Measurements from ENCODE around the gene PAPPA.

The PAPPA gene

GRCh38 chr9:116389541-116390302 lies 236.1 kb downstream of the PAPPA start:
- Histone ChIP-seq H3K9ac (ENCODE audit: insufficient read length) (no peak overlapping the region), H3K36me3 (ENCODE audit: insufficient read depth, low read length) (peaks cover 99% of the 10 kb centered on the region), H3K4me3 (no peak overlapping the region), H3K27ac (0 out of 2 replicates have a peak overlapping the region, but pooled peaks have one; percentile 30), H3K9me3 (ENCODE audit: low read depth, low read length) (no peaks in the 10 kb centered on the region)
- DNase-seq (ENCODE audit: low read depth, low spot score): no peak
- TF ChIP-seq POLR2AphosphoS5 (IDR thresholded peaks at IDR 0.05; ENCODE audit: borderline replicate concordance, low read depth, low read length): no peak
- no peak for TF ChIP-seq FOXP2 (optimal IDR thresholded peaks at IDR 0.05; ENCODE audit: control extremely low read depth, extremely low read length, insufficient read depth)
- TF ChIP-seq EZH2 (IDR thresholded peaks at IDR 0.05): no peak

- H3K9ac ChIP-seq (ENCODE audit: insufficient read length): no peak overlapping the region
- DNase-seq (ENCODE audit: low read depth, low spot score): no peak
- no peaks in the 10 kb centered on the region for H3K9me3 ChIP-seq (ENCODE audit: low read depth, low read length)
- peaks cover 100% of the 10 kb centered on the region for H3K36me3 ChIP-seq (ENCODE audit: insufficient read depth, low read length)
- 0 out of 2 replicates have a peak overlapping the region, but pooled peaks have one; percentile 30 for H3K27ac ChIP-seq
- no peak overlapping the region for H3K4me3 ChIP-seq
- no peak for TF ChIP-seq POLR2AphosphoS5 (IDR thresholded peaks at IDR 0.05; ENCODE audit: borderline replicate concordance, low read depth, low read length)
- TF ChIP-seq FOXP2 (optimal IDR thresholded peaks at IDR 0.05; ENCODE audit: control extremely low read depth, extremely low read length, insufficient read depth): no peak
- TF ChIP-seq EZH2 (IDR thresholded peaks at IDR 0.05): no peak
Measured at GRCh38 chr9:116390303-116391228, 237.0 kb downstream of the PAPPA start.

GRCh38 chr9:116391306-116391900 lies 237.8 kb downstream of the PAPPA start:
- TF ChIP-seq POLR2AphosphoS5 (IDR thresholded peaks at IDR 0.05; ENCODE audit: borderline replicate concordance, low read depth, low read length): no peak
- no peak for TF ChIP-seq EZH2 (IDR thresholded peaks at IDR 0.05)
- no peak for TF ChIP-seq FOXP2 (optimal IDR thresholded peaks at IDR 0.05; ENCODE audit: control extremely low read depth, extremely low read length, insufficient read depth)
- Histone ChIP-seq H3K27ac (no peak overlapping the region), H3K36me3 (ENCODE audit: insufficient read depth, low read length) (peaks cover 100% of the 10 kb centered on the region), H3K9me3 (ENCODE audit: low read depth, low read length) (no peaks in the 10 kb centered on the region), H3K9ac (ENCODE audit: insufficient read length) (no peak overlapping the region), H3K4me3 (no peak overlapping the region)
- DNase-seq (ENCODE audit: low read depth, low spot score): no peak

GRCh38 chr9:116393198-116393597 lies 239.6 kb downstream of the PAPPA start:
- H3K27ac ChIP-seq: peak overlapping the region; percentile 43; the same call in 1 of the 2 replicates
- DNase-seq (ENCODE audit: low read depth, low spot score): no peak
- H3K4me3 ChIP-seq: no peak overlapping the region
- no peak overlapping the region for H3K9ac ChIP-seq (ENCODE audit: insufficient read length)
- peaks cover 100% of the 10 kb centered on the region for H3K36me3 ChIP-seq (ENCODE audit: insufficient read depth, low read length)
- no peaks in the 10 kb centered on the region for H3K9me3 ChIP-seq (ENCODE audit: low read depth, low read length)
- TF ChIP-seq POLR2AphosphoS5 (IDR thresholded peaks at IDR 0.05; ENCODE audit: borderline replicate concordance, low read depth, low read length) (no peak), EZH2 (IDR thresholded peaks at IDR 0.05) (no peak), FOXP2 (optimal IDR thresholded peaks at IDR 0.05; ENCODE audit: control extremely low read depth, extremely low read length, insufficient read depth) (no peak)

- no peak for DNase-seq (ENCODE audit: low read depth, low spot score)
- peaks cover 100% of the 10 kb centered on the region for H3K36me3 ChIP-seq (ENCODE audit: insufficient read depth, low read length)
Measured at GRCh38 chr9:116394070-116394469, 240.5 kb downstream of the PAPPA start.

GRCh38 chr9:116394894-116395698 lies 241.5 kb downstream of the PAPPA start:
- TF ChIP-seq FOXP2 (optimal IDR thresholded peaks at IDR 0.05; ENCODE audit: control extremely low read depth, extremely low read length, insufficient read depth): no peak
- TF ChIP-seq POLR2AphosphoS5 (IDR thresholded peaks at IDR 0.05; ENCODE audit: borderline replicate concordance, low read depth, low read length): no peak
- TF ChIP-seq EZH2 (IDR thresholded peaks at IDR 0.05): no peak
- Histone ChIP-seq H3K27ac (peak overlapping the region; percentile 93), H3K9ac (ENCODE audit: insufficient read length) (no peak overlapping the region), H3K9me3 (ENCODE audit: low read depth, low read length) (no peaks in the 10 kb centered on the region), H3K4me3 (no peak overlapping the region), H3K36me3 (ENCODE audit: insufficient read depth, low read length) (peaks cover 100% of the 10 kb centered on the region)
- DNase-seq (ENCODE audit: low read depth, low spot score): peak; percentile 30

More at GRCh38 chr9:116394070-116394469, 240.5 kb downstream of the PAPPA start:
- no peak overlapping the region for H3K4me3 ChIP-seq
- no peaks in the 10 kb centered on the region for H3K9me3 ChIP-seq (ENCODE audit: low read depth, low read length)
- H3K27ac ChIP-seq: peak overlapping the region; percentile 93
- H3K9ac ChIP-seq (ENCODE audit: insufficient read length): no peak overlapping the region
- TF ChIP-seq FOXP2 (optimal IDR thresholded peaks at IDR 0.05; ENCODE audit: control extremely low read depth, extremely low read length, insufficient read depth): no peak
- TF ChIP-seq EZH2 (IDR thresholded peaks at IDR 0.05): no peak
- TF ChIP-seq POLR2AphosphoS5 (IDR thresholded peaks at IDR 0.05; ENCODE audit: borderline replicate concordance, low read depth, low read length): no peak

- no peak overlapping the region for H3K9ac ChIP-seq (ENCODE audit: insufficient read length)
- peaks cover 99% of the 10 kb centered on the region for H3K36me3 ChIP-seq (ENCODE audit: insufficient read depth, low read length)
- H3K27ac ChIP-seq: peak overlapping the region; percentile 93
- no peak overlapping the region for H3K4me3 ChIP-seq
- no peak for DNase-seq (ENCODE audit: low read depth, low spot score)
- TF ChIP-seq FOXP2 (optimal IDR thresholded peaks at IDR 0.05; ENCODE audit: control extremely low read depth, extremely low read length, insufficient read depth): no peak
- H3K9me3 ChIP-seq (ENCODE audit: low read depth, low read length): no peaks in the 10 kb centered on the region
Measured at GRCh38 chr9:116395699-116396037, 242.1 kb downstream of the PAPPA start.
